CD8-positive, alpha-beta memory T cell (primary cell): ENCODE data around the gene BTNL9. TPM values are rescaled to one million over a fixed set of nuclear protein-coding genes. Genes with fewer than 3 reads are reported as not detected.

Experiments
- CTCF ChIA-PET: fragments of 350-600 bp; sonication (Branson Sonifier 250); formaldehyde crosslinking; loops from one replicate; lab custom pipeline; 2021; ENCODE audit warnings: antibody characterized with exemption; lab: Charles Lee
- POLR2A ChIA-PET: fragments of 350-600 bp; sonication (Branson Sonifier 250); formaldehyde crosslinking; loops from one replicate; lab custom pipeline; 2021; ENCODE audit warnings: antibody characterized with exemption; lab: Charles Lee
- DNase-seq, 5 donors: peaks; one replicate each; pipeline versions ENCODE4 v3.0.0 to v3.0.0-alpha.2; 2020 to 2022; ENCODE audit warnings: mixed read lengths in 1 of 5
- H3K27ac ChIP-seq: one replicate; pipeline ENCODE4 v1.7.0; 2013; ENCODE audit warnings: low read depth, mild to moderate bottlenecking, low read length, moderate library complexity
- H3K27me3 ChIP-seq: 2 replicates; pipeline ENCODE4 v1.7.0; 2013; ENCODE audit warnings: low read length, mild to moderate bottlenecking; ENCODE audit not compliant: insufficient read depth, poor library complexity, severe bottlenecking
- H3K36me3 ChIP-seq: 2 replicates; pipeline ENCODE4 v1.7.0; 2013; ENCODE audit warnings: mild to moderate bottlenecking, low read length, moderate library complexity; ENCODE audit not compliant: insufficient read depth
- H3K4me1 ChIP-seq: 2 replicates; pipeline ENCODE4 v1.7.0; 2013; ENCODE audit warnings: mild to moderate bottlenecking, low read length, moderate library complexity; ENCODE audit not compliant: insufficient read depth
- H3K4me3 ChIP-seq: 2 replicates; pipeline ENCODE4 v1.7.0; 2013; ENCODE audit warnings: mild to moderate bottlenecking, low read length
- H3K9me3 ChIP-seq: 2 replicates; pipeline ENCODE4 v1.7.0; 2013; ENCODE audit warnings: mild to moderate bottlenecking, low read length
- H3K27ac Mint-ChIP-seq, 8 donors: one replicate each; pipeline ENCODE4 v1.8.0; 2020 to 2021; ENCODE audit warnings: mixed read lengths in 8 of 8, mild to moderate bottlenecking in 6 of 8, inconsistent platforms in 3 of 8, moderate library complexity in 3 of 8
- H3K27me3 Mint-ChIP-seq, 2 donors: one replicate each; pipeline ENCODE4 v1.8.0; 2020 to 2021; ENCODE audit warnings: mixed read lengths in 2 of 2, mild to moderate bottlenecking in 1 of 2, moderate library complexity in 1 of 2
- H3K36me3 Mint-ChIP-seq, 3 donors: one replicate each; pipeline ENCODE4 v1.8.0; 2020 to 2021; ENCODE audit warnings: mixed read lengths in 3 of 3, inconsistent platforms in 1 of 3, mild to moderate bottlenecking in 1 of 3
- H3K4me1 Mint-ChIP-seq, 3 donors: one replicate each; pipeline ENCODE4 v1.8.0; 2020 to 2021; ENCODE audit warnings: mixed read lengths in 3 of 3, inconsistent platforms in 1 of 3, mild to moderate bottlenecking in 1 of 3
- H3K4me3 Mint-ChIP-seq, 7 donors: one replicate each; pipeline ENCODE4 v1.8.0; 2020 to 2021; ENCODE audit warnings: mixed read lengths in 7 of 7, mild to moderate bottlenecking in 6 of 7, moderate library complexity in 4 of 7, inconsistent platforms in 2 of 7
- H3K9me3 Mint-ChIP-seq, 5 donors: one replicate each; pipeline ENCODE4 v1.8.0; 2020 to 2022; ENCODE audit warnings: mixed read lengths in 5 of 5, mild to moderate bottlenecking in 3 of 5, moderate library complexity in 2 of 5, inconsistent platforms in 1 of 5
- polyA plus RNA-seq: library from polyadenylated mRNA; unstranded; fragments of 300-500 nt; fragmentation: Illumina TruSeq; gene quantifications from one replicate; pipeline ENCODE4 v1.2.3, GENCODE V29; 2021
- total RNA-seq, 2 experiments: library from RNA; stranded (reverse); gene quantifications; one replicate each; pipeline ENCODE4 v1.2.3, GENCODE V29; 2021

BTNL9 gene
- total and polyA plus RNA-seq, 3 experiments from 2014 or later: not detected

GRCh38 chr5:181037365-181037861 lies 2.7 kb upstream of the BTNL9 start:
- H3K4me1 ChIP-seq: no peaks in the 10 kb centered on the region
- H3K27ac ChIP-seq: no peak overlapping the region
- H3K36me3 ChIP-seq: no peaks in the 10 kb centered on the region
- CTCF ChIA-PET: no interaction called here
- no peaks in the 10 kb centered on the region for H3K27me3 ChIP-seq
- DNase-seq: no peak
- no peak overlapping the region for H3K4me3 ChIP-seq
- no peaks in the 10 kb centered on the region for H3K4me1 Mint-ChIP-seq
- H3K27ac Mint-ChIP-seq: no peak overlapping the region
- no peaks in the 10 kb centered on the region for H3K36me3 Mint-ChIP-seq
- H3K9me3 ChIP-seq: no peaks in the 10 kb centered on the region
- H3K9me3 Mint-ChIP-seq: no peaks in the 10 kb centered on the region
- H3K4me3 Mint-ChIP-seq: no peak overlapping the region
- POLR2A ChIA-PET: no interaction called here
- H3K27me3 Mint-ChIP-seq: peaks cover 11 to 39% of the 10 kb centered on the region in 2 donors

- CTCF ChIA-PET: no interaction called here
- no peaks in the 10 kb centered on the region for H3K36me3 ChIP-seq
- H3K4me3 ChIP-seq: no peak overlapping the region
- no peaks in the 10 kb centered on the region for H3K9me3 ChIP-seq
- peak overlapping the region in 1 of 8 donors; percentile 12 for H3K27ac Mint-ChIP-seq
- POLR2A ChIA-PET: no interaction called here
- H3K4me1 Mint-ChIP-seq: no peaks in the 10 kb centered on the region
- H3K9me3 Mint-ChIP-seq: no peaks in the 10 kb centered on the region
- H3K27me3 Mint-ChIP-seq: peaks cover 17 to 44% of the 10 kb centered on the region in 2 donors
- no peaks in the 10 kb centered on the region for H3K4me1 ChIP-seq
- no peak for DNase-seq
- H3K4me3 Mint-ChIP-seq: no peak overlapping the region
- no peaks in the 10 kb centered on the region for H3K36me3 Mint-ChIP-seq
- H3K27me3 ChIP-seq: no peaks in the 10 kb centered on the region
- no peak overlapping the region for H3K27ac ChIP-seq
Measured at GRCh38 chr5:181039471-181039870, 595 bp upstream of the BTNL9 start.

- CTCF ChIA-PET: no interaction called here
- H3K9me3 ChIP-seq: no peaks in the 10 kb centered on the region
- H3K27me3 Mint-ChIP-seq: peaks cover 18 to 44% of the 10 kb centered on the region in 2 donors
Measured at GRCh38 chr5:181040631-181040945, 522 bp downstream of the BTNL9 start.

GRCh38 chr5:181041043-181041442 lies 977 bp downstream of the BTNL9 start:
- Mint-ChIP-seq H3K4me3 (no peak overlapping the region), H3K4me1 (no peaks in the 10 kb centered on the region)
- CTCF ChIA-PET: no interaction called here

More at GRCh38 chr5:181040631-181040945, 522 bp downstream of the BTNL9 start:
- Mint-ChIP-seq H3K36me3 (no peaks in the 10 kb centered on the region), H3K27ac (no peak overlapping the region), H3K9me3 (no peaks in the 10 kb centered on the region), H3K4me3 (no peak overlapping the region), H3K4me1 (no peaks in the 10 kb centered on the region)
- no peaks in the 10 kb centered on the region for H3K4me1 ChIP-seq
- DNase-seq: no peak
- H3K36me3 ChIP-seq: no peaks in the 10 kb centered on the region
- no peak overlapping the region for H3K4me3 ChIP-seq
- H3K27me3 ChIP-seq: peaks cover 6% of the 10 kb centered on the region
- POLR2A ChIA-PET: no interaction called here
- no peak overlapping the region for H3K27ac ChIP-seq

GRCh38 chr5:181042036-181042713 lies 2.1 kb downstream of the BTNL9 start:
- Histone ChIP-seq H3K27me3 (peaks cover 16% of the 10 kb centered on the region), H3K4me3 (no peak overlapping the region), H3K4me1 (no peaks in the 10 kb centered on the region), H3K27ac (no peak overlapping the region), H3K36me3 (no peaks in the 10 kb centered on the region), H3K9me3 (no peaks in the 10 kb centered on the region)
- POLR2A ChIA-PET: no interaction called here
- DNase-seq: no peak
- Mint-ChIP-seq H3K4me1 (no peaks in the 10 kb centered on the region), H3K4me3 (no peak overlapping the region), H3K9me3 (no peaks in the 10 kb centered on the region), H3K36me3 (no peaks in the 10 kb centered on the region), H3K27ac (no peak overlapping the region), H3K27me3 (peaks cover 13 to 37% of the 10 kb centered on the region in 2 donors)
- CTCF ChIA-PET: no interaction called here

More at GRCh38 chr5:181041043-181041442, 977 bp downstream of the BTNL9 start:
- POLR2A ChIA-PET: no interaction called here
- H3K27ac ChIP-seq: no peak overlapping the region
- no peaks in the 10 kb centered on the region for H3K36me3 Mint-ChIP-seq
- no peak overlapping the region for H3K4me3 ChIP-seq
- H3K9me3 ChIP-seq: no peaks in the 10 kb centered on the region
- peaks cover 18 to 44% of the 10 kb centered on the region in 2 donors for H3K27me3 Mint-ChIP-seq
- H3K36me3 ChIP-seq: no peaks in the 10 kb centered on the region
- H3K4me1 ChIP-seq: no peaks in the 10 kb centered on the region
- H3K9me3 Mint-ChIP-seq: no peaks in the 10 kb centered on the region
- H3K27me3 ChIP-seq: peaks cover 6% of the 10 kb centered on the region
- DNase-seq: no peak
- peak overlapping the region in 1 of 8 donors; percentile 26 for H3K27ac Mint-ChIP-seq

GRCh38 chr5:181042722-181043121 lies 2.7 kb downstream of the BTNL9 start:
- ChIA-PET POLR2A (no interaction called here), CTCF (no interaction called here)
- Mint-ChIP-seq H3K27ac (no peak overlapping the region), H3K27me3 (peaks cover 17 to 41% of the 10 kb centered on the region in 2 donors), H3K4me3 (no peak overlapping the region), H3K4me1 (no peaks in the 10 kb centered on the region), H3K9me3 (no peaks in the 10 kb centered on the region), H3K36me3 (no peaks in the 10 kb centered on the region)
- Histone ChIP-seq H3K27me3 (peaks cover 16% of the 10 kb centered on the region), H3K4me3 (no peak overlapping the region), H3K27ac (no peak overlapping the region), H3K4me1 (no peaks in the 10 kb centered on the region), H3K9me3 (no peaks in the 10 kb centered on the region), H3K36me3 (no peaks in the 10 kb centered on the region)
- DNase-seq: no peak

- Histone ChIP-seq H3K4me3 (no peak overlapping the region), H3K9me3 (no peaks in the 10 kb centered on the region), H3K27me3 (peaks cover 23% of the 10 kb centered on the region), H3K27ac (no peak overlapping the region), H3K4me1 (no peaks in the 10 kb centered on the region), H3K36me3 (no peaks in the 10 kb centered on the region)
- Mint-ChIP-seq H3K4me3 (no peak overlapping the region), H3K27ac (no peak overlapping the region), H3K27me3 (peaks cover 23 to 42% of the 10 kb centered on the region in 2 donors), H3K4me1 (no peaks in the 10 kb centered on the region), H3K9me3 (no peaks in the 10 kb centered on the region), H3K36me3 (no peaks in the 10 kb centered on the region)
- ChIA-PET CTCF (no interaction called here), POLR2A (no interaction called here)
- no peak for DNase-seq
Measured at GRCh38 chr5:181043285-181044092, 3.4 kb downstream of the BTNL9 start.

- Mint-ChIP-seq H3K4me3 (no peak overlapping the region), H3K27me3 (peaks cover 27 to 43% of the 10 kb centered on the region in 2 donors), H3K36me3 (no peaks in the 10 kb centered on the region), H3K9me3 (no peaks in the 10 kb centered on the region), H3K27ac (no peak overlapping the region), H3K4me1 (no peaks in the 10 kb centered on the region)
- Histone ChIP-seq H3K27ac (no peak overlapping the region), H3K36me3 (no peaks in the 10 kb centered on the region), H3K4me1 (no peaks in the 10 kb centered on the region), H3K27me3 (peaks cover 23% of the 10 kb centered on the region), H3K4me3 (no peak overlapping the region), H3K9me3 (no peaks in the 10 kb centered on the region)
- POLR2A ChIA-PET: no interaction called here
- no peak for DNase-seq
- CTCF ChIA-PET: no interaction called here
Measured at GRCh38 chr5:181044093-181044599, 4.1 kb downstream of the BTNL9 start.
